NCI-H2196 (cell line): ENCODE data around the gene PCBD1.
"Not testable (repeated sequence)": the region's sequence is repeated elsewhere in the genome, so short reads cannot be mapped to it uniquely, and the experiment has no call there.

ENCODE experiments used
- DNase-seq: peaks from one replicate; lab custom pipeline; 2025; ENCODE audit not compliant: unreplicated experiment; lab: John Stamatoyannopoulos, UW

PCBD1 gene

DNA sequence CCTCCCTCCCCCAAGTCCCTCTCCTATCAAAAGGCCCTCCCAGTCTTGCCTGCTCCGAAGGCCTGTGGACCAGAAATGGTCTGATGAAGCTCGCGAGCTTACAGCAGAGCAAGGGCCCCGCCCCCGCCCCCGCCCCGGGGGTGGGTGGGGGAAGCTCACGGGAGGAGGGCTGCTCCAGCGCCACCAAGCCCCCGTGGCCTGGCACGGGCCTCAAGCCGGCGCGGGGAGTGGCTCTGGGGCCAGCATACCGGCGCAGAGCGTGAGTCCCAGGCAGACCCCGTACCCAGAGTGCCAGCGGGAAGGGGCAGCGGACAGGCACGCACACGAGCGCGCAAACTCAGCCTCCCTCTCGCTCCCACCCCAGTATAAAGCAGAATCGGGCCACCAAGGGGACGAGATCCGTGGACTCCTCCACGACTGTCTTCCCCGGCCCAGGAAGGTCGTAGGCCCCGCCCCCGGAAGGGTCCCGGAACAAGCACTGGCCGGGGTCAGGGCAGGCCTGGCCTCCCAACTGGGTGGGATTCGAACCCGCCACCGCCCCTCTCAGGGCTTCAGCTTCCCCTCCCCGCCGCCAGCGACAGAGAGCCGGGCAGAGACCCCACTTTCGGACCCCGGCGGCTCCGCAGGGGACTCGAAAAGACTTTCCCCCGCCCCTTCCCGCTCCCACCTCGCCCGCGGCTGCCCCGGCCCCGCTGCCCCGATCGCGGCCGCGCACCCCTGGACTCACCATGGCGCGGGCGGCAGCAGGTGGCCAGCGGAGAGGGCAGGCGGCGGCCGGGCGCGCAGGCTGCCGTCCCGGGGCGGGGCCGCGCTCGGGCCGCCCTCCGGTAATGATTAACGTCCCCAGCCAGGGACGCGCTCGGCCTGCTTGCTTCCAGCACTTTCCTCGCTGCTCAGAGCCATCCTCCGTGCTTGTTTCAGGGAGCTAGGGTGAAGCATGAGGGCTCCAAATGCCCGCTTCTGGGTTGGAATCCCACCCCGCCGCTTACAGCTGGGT lies at the start of gene PCBD1:
Gene PCBD1 (minus strand): TSS at position 762 of the 997 bp plus-strand sequence. CDS start 32 bp downstream, at position 730.
- peak; percentile 59 for DNase-seq

DNA sequence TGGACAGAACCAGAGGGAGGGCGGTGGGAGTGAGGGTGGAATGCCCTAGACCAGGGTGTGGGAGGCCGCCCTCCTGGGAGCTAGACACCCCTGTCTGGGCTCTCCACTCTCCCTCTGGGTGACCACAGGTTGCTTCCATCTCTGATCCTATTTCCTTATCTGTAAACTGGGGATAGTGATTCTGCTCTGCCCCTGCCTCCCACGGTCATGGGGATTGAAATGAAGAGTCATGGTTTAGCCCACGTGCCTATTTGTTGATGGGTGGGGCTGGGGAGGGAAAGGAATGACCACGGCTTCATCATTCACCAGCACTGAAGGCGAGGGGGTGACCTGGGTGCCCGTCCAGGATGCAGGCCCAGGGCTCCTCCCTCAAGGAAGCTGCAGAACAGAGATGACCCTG lies 49.3 kb upstream of the PCBD1 start:
- no peak for DNase-seq

DNA sequence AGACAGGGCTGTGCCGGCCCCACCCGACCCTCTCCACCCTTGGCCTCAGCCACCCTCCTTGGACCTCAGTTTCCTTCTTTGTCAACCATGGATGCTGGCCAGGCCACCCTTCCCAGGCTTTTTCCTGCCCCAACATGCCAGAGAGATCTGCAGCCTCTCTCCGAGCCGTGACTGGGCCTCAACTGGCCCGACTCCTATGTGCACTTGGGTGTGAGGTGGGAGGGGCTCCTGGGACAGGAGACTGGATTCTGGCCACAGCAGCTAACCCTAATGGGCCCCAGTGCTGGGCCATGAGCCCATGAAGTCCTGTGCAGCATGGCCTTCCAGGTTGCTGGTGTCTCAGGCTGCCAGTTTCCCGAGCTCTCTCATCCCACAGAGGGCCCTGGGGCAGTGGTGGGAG lies 47.7 kb upstream of the PCBD1 start:
- DNase-seq, result no peak

DNA sequence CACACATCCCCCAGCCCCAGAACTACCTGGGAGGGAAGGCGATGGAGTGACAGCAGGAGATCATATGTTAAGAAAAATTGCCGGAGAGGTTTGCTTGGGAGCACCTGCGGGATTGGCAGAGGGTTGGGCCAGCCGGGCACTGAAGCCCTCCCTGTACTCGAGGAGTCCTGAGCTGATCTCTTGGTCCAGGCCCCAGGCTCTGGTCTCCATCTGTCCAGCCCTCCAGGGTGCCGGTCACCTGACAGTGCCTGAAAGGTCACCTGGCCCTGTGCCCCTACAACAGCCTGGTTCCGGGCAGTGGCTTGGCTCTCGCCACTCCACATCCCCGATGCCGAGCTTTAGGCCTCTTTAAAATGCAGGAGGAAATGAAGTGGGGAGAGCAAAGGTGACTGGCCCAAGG lies 47.3 kb upstream of the PCBD1 start:
- no peak for DNase-seq

DNA sequence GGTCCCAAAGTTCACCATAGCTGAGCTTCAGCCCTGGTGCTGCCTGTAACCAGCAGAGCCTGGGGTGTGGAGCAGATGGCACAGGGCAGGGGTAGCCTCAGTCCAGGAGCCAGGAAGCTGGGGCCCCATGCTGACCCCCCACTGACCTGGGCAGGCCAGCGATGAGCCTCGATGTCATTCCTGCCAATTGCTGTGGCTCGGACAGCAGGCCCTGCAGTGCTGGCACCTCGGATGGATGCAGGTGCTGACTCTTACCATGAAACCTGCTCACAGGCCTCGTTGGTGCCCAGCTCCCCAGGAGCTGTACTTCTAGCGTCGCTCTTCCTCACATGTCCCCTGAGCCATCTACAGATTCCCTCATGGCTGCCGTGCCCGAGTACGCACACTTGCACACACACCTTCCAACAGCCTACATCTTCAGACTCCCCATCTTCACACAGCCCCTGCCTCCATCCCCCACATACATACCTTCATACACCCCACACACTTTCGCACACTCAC lies 46.8 kb upstream of the PCBD1 start:
- no peak for DNase-seq

DNA sequence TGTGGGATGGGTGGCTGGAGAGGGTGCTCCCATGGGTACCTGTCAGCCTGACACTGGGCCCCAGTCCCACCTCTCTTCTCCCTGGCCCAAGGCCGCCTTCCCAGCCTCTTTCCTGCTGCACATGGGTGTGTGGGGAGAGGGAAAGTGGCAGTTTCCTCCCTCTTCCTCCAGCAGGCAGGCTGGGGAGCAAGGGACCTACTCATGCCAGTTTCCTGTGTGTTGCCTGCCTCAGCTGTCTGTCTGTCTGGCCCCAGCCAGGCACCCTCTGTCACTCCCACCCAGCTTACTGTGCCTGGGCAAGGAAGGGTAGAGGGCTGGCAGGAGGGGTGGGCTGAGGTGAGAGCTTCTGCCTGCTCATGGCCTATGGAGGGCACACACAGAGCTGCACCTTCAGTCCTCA lies 46.3 kb upstream of the PCBD1 start:
- no peak for DNase-seq

DNA sequence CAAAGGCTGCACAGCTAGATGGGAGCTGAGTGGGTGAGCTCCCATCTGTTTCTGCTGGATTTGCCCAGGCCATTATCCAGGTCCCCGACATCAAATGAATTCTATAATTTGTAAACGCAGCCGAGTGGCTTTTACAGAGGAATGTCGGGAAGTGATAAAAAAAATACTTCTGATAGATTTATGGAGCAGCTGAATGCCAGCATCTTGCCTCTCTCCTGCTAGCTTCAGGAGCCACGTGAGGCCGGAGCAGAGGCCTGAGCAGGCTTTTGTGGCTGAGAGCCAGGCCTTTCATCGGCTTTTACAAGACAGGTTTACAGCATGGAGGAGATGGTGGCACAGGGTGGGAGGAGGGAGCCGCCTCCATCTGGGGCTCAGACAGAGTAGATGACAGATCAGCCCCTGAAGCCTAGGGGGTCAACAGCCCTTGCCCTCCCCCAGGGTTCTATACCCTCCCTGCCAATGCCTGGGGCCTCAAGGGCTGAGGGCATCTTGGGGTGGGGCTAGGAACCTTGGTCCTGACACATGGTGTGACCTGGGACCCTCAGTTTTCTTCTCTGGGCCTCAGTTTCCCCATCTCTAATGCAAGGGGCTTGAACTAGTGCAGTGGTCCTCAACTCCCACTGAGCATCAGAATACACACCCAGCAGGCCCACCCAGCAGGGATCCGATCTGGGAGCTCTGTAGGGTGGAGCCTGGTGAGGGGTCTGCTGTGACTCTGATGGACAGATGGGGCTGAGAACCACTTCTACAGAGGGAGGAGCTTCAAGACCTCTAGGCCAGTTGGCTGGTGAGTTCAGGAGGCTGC lies 44.2 kb upstream of the PCBD1 start:
- no peak for DNase-seq

DNA sequence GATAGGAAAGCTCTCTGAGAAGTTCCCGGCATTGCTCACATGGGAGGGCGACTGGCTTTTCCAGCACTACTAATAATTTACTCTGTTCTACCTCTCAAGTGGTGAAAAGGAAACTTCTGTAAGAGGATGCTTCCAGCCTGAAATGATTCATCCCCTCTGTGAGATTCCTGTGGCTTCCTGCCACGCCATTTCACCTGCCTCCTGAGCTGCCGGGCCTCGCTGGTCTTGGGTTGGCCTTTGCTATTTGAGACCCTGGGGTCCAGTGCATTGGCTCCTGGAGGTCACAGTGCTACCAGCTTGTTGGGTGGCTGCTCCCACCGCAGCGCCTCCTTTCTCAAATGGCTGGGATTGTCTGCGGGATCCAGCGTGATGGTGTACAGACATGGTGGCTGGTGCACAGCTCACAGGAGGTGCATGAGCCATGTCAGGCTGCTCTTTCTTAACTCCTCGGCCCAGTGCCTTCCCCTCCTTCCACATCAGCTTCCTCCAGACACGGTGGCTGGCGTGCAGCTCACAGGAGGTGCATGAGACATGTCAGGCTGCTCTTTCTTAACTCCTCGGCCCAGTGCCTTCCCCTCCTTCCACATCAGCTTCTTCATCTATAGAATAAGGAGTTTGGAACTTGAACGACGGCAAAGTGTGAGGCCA lies 42.9 kb upstream of the PCBD1 start:
- no peak for DNase-seq

DNA sequence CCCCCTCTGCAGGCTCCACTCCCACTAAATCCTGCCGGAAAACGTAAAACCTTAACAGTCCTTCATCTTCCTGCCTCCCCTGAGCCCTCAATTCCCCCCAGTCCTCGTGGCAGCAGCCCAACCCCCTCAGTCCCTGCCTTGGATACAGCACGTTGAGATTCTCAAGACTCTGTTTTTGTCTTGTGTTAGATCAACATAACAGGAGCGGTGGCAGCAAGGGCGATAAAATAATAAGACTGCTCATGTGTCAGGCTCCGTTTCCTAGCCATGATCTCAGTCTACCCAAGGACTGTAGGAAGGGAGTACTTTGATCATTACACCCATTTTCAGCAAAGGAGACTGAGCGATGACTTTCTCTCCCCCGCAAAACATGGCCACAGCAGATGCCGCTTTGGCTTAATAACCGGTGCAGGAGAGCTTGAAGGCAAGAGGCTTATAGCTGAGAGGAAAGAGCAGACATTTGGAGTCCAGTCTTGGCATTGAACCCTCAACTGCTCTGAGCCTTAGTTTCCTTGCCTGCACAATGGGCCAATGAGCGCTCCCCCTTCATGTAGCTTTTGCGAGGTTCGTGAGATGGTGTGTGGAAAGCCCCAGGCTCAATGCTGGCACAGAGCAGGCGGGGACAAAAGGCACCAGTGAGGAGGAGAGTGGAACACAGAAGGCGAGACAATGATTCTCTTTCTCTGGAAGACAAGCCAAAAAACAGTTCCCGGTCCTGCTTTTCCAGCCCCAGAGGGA lies 42.1 kb upstream of the PCBD1 start:
- no peak for DNase-seq

DNA sequence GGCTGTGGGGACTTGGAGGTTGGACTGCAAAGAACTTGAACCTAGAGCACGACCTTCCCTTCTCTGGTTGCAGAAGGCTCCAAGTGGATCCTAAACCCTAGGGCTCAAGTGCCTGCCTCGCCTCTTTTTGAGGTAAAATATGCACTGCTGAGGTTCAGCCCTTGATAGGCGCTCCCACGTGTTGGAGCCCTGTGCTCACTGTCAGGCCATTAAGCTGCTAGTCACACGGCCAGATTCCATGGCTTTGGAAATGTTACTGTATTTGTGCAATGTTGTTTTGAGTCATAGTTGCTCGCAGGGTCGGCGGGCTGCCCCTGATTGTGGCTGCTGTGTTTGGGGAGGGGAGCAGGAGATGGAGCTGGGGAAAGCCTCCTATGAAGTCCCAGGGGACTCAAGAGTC lies 39.8 kb upstream of the PCBD1 start:
- no peak for DNase-seq

DNA sequence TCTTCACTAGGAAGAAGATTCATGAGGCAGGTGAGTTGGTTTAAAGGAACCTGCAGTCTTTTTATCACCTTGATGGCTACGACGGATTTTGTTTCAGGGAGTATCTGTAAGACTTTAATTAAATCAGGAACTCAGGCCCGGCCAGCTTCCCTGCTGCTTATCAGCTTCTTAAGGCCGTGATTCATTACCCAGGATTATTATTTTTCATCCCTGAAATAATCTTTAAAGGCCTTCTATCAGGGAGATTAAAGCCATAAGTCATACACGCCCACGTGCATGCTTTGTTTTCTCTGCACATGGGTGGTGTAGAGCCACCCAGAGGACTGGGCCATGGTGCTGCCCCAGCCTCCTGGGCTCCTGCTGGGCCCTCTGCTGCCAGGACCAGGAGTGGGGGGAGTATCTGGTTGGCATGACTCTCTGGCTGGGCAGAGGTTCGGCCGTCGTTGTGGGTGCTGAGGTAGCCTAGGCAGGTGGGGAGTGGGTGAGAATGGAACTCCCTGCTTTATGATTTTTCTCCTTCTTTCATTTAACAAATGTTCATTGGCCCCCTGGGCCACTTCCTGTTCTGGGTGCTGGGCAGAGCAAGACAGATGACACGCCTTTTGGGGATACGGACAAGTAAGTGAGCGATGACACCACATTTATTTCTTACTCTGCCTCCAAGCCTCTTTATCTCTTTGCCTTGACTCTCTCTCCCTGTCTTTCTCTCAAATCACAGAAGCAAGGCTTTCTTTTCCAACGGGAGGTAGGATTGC lies 39.0 kb upstream of the PCBD1 start:
- DNase-seq, result no peak

DNA sequence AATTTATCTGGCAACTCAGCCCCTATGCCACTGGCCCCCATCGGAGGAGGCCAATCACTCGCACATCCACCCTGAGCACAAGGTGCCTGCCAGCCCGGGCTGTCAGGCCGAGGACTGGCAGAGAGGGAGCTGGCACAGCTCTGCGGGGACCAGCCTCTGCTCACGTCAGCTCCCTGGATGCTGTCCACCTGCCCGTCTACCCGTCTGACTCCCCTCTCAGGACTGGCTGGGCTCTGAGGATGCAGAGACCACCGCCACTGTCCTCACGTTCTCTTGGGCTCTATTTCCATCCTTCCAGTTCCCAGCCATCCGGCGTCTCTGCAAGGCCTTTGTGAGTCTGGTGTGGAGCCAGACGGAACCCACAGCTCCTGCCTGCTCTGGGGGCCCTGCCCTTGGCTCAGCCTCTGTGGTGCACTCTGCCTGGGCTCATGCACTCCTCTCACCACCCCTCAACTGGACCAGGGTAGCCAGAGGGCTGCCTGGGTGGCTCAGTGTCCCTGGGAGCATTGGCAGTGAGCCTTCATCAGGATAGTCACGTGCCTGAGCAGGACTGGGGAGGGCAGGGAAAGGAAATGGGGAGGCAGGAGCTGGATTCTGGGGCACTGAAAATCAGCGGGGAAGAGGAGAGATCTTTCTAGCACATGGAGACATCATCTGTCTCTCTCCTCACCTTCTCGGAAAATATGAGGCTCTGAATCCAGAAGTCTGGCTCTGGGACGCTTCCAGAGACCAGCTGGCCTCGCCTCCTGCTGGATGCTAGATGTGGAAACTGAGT lies 38.0 kb upstream of the PCBD1 start:
- DNase-seq, result no peak

DNA sequence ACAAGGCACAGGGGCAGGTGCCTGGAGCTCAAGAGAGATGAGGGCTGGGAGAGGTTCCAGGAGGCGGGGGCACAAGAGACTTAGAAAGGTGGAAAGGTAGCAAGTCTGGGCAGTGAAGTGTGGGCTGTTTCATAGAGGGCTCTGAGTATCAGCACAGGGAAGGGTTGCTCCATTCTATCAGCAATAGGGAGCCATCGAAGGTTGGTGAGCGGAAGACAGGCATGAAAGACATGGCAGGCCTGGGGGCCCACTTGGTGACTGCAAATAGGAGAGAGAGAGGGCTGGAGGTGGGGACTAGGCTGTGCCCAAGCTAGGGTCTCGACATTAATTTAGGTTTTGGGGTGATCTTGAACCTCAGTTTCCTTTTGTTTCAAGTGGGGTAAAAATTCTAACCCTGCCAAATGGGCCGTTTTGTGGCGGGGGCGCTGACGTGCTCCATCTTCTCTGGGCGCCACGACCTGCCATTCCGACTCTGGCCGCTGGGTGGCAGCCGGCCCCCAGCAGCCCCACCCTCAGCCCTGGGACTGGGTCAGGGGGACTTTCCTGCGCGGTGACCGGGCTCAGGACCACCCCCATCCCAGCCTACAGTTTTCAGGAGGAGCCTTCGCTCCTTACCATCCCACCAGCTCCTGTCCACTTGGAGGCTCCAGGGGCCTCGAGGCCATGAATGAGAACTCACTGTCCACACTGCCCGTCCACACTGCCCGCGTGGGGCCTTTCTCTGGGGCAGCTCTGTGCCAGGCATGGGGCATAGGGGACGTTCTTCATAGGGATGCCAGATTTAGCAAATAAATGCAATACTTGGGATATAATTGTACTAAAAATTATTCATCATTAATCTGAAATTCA lies 37.2 kb upstream of the PCBD1 start:
- peak; percentile 15 for DNase-seq

DNA sequence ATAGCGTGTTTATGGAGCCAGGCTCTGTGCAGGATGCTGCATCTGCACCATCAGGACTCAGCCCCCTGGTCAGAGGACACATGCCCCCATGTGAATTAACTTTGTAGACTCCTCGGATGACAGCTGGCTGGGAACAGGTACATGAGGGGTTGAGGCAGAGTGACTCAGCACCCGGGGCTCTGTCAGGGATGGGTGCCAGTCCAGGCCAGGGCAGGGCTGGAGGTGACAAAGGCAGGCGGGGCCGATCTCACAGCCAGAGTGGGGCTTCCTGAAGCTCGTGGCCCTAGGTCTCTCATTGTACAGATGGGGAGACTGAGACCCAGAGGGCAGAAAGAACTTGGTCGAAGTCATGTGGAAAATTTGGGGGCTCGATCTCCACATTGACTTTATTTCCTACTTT lies 35.3 kb upstream of the PCBD1 start:
- no peak for DNase-seq

DNA sequence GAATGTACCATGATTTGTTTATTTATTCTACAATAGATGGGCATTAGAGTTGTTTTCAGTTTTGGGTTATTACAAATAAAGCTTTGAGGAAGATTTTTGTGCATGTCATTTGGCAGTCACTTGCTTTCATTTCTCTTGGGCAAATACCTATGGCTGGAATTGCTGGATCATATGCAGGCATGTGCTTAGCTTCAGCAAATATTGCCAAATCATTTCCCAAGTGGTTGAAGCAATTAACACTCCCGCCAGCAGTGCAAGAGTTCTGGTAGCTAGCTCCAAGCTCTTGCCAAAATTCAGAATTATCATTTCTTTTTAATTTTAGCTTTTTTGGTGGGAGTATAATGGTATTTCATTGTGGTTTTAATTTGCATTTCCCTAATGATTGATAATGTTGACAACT lies 32.9 kb upstream of the PCBD1 start:
- DNase-seq, result no peak

DNA sequence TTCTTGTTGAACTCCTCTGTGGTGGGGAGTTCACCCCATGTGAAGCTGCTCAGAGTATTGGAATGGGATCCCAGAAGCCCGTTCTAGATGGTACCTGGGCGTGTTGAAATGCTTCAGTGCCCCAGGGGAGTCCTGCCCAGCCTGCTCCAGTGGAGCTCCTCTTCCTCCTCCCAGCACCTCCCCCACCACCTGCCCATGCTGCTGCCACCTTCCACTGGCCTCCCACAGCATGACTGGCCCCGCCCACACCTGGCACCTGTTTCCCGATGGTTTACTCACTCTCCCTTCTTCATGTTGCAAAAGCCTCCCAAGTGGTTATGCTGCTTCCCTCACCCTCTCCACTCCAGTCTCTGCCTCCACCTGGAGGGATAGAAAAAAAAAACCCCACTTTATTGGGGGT lies 32.2 kb upstream of the PCBD1 start:
- peak; percentile 44 for DNase-seq

DNA sequence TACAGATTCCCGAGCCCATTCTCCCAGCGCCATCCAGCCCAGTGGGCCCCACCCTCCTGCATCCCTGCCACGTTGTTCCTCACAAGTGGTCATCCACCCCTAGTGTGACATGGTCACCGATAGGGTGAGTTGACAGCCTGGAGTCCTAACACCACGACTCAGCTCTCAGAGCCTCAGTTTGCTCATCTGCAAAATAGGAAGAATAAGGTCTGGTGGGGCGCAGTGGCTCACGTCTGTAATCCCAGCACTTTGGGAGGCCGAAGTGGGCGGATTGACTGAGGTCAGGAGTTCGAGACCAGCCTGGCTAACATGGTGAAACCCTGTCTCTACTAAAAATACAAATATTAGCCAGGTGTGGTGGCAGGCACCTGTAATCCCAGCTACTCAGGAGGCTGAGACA lies 31.5 kb upstream of the PCBD1 start:
- not testable (repeated sequence) for DNase-seq

DNA sequence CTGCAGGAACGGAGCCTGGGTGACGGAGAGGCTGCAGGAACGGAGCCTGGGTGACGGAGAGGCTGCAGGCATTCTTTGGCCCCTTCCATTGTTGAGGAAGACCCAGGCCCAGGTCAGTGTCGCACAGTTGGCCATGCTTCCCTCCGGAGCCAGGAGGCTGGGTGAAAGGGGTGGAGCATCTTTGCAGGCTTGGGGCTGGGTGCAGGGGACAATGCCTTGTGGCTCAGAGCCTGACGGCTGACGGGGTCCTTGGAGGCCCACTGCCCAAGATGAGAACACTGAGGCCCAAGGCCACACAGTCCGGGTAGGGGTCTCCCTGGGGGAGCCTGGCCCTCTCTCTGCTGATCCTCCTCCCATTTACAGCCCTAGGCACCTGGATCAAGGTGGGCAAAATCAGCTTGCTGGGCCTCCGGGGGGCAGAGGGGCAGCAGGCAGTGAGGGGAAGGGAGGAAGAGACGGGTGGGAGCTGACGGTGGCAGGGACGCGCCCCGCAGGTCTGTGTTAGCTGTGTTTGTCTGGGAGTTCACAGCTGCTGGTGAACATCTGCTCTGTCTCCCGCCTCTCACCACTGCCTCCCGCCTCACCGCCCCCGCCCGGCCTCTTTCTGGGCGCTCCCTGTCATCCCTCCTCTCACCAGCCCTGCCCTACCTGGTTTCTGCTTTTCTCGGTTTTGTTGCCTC lies 30.6 kb upstream of the PCBD1 start:
- DNase-seq, result no peak
